ENCODE data around the gene MICU1. TPM values are rescaled to one million over a fixed set of nuclear protein-coding genes. Genes with fewer than 3 reads are reported as not detected.
"Not testable (repeated sequence)": the region's sequence is repeated elsewhere in the genome, so short reads cannot be mapped to it uniquely, and the experiment has no call there.

Gene MICU1
- total RNA-seq, 1 experiment from 2014 or later = 70.5 TPM

GRCh38 chr10:72349438-72349837 is 276.4 kb downstream of the MICU1 start:
- no peak overlapping the region for H3K27ac ChIP-seq
- H3K27me3 ChIP-seq (ENCODE audit: insufficient read depth, low read depth) = no peaks in the 10 kb centered on the region
- peaks cover 4% of the 10 kb centered on the region; the same call in 1 of the 2 replicates for H3K36me3 ChIP-seq (ENCODE audit: low read depth)
- BruUV-seq (replicated peaks) = no TSS peak
- no peak overlapping the region for H2AFZ ChIP-seq
- TF ChIP-seq EZH2 (IDR thresholded peaks at IDR 0.05; ENCODE audit: low read depth) = no peak
- no peak for TF ChIP-seq CTCF (conservative IDR thresholded peaks at IDR 0.05)
- peaks cover 55% of the 10 kb centered on the region for H3K79me2 ChIP-seq (ENCODE audit: low read depth)
- ChIA-PET CTCF (no interaction called here), POLR2A (ENCODE audit: unreplicated experiment) (interaction anchor here (0.9 kb wide), 1 partner anchor 827 kb away, joined by 9 read pairs; no protein-coding TSS in a partner anchor)
- no peak for DNase-seq
- intact Hi-C loops (cut with micrococcal nuclease; ENCODE audit: unreplicated experiment) = no loop called here
- no peaks in the 10 kb centered on the region for H3K9me3 ChIP-seq (ENCODE audit: insufficient read depth, low read depth)
- H3K4me1 ChIP-seq (replicated peaks; ENCODE audit: insufficient read depth) = peaks cover 12% of the 10 kb centered on the region
- no peak overlapping the region for H3K4me3 ChIP-seq
- no peaks in the 10 kb centered on the region for H3K9me2 ChIP-seq (ENCODE audit: insufficient read depth)
- no peaks in the 10 kb centered on the region; the same call in 1 of the 2 replicates for H3F3A ChIP-seq (ENCODE audit: insufficient read depth, low read depth)
- H3K4me2 ChIP-seq = no peak overlapping the region
- no peaks in the 10 kb centered on the region; the same call in none of the 2 replicates for H4K20me1 ChIP-seq (ENCODE audit: insufficient read depth)

- no peak overlapping the region for H2AFZ ChIP-seq
- ChIA-PET CTCF (no interaction called here), POLR2A (ENCODE audit: unreplicated experiment) (interaction anchor here (0.6 kb wide), 2 partner anchors 16 to 412 kb away, joined by 4 read pairs; no protein-coding TSS in a partner anchor)
- no peak overlapping the region for H3K4me3 ChIP-seq
- H3K36me3 ChIP-seq (ENCODE audit: low read depth) = peaks cover 4% of the 10 kb centered on the region; the same call in 1 of the 2 replicates
- H3F3A ChIP-seq (ENCODE audit: insufficient read depth, low read depth) = no peaks in the 10 kb centered on the region; the same call in 1 of the 2 replicates
- H3K9me2 ChIP-seq (ENCODE audit: insufficient read depth) = no peaks in the 10 kb centered on the region
- no peak for DNase-seq
- TF ChIP-seq CTCF (conservative IDR thresholded peaks at IDR 0.05) (no peak), EZH2 (IDR thresholded peaks at IDR 0.05; ENCODE audit: low read depth) (no peak)
- no peak overlapping the region for H3K4me2 ChIP-seq
- no peaks in the 10 kb centered on the region; the same call in none of the 2 replicates for H4K20me1 ChIP-seq (ENCODE audit: insufficient read depth)
- peaks cover 45% of the 10 kb centered on the region for H3K79me2 ChIP-seq (ENCODE audit: low read depth)
- no peak overlapping the region for H3K27ac ChIP-seq
- no TSS peak for BruUV-seq (replicated peaks)
- peaks cover 9% of the 10 kb centered on the region for H3K4me1 ChIP-seq (replicated peaks; ENCODE audit: insufficient read depth)
- intact Hi-C loops (cut with micrococcal nuclease; ENCODE audit: unreplicated experiment) = no loop called here
- no peaks in the 10 kb centered on the region for H3K27me3 ChIP-seq (ENCODE audit: insufficient read depth, low read depth)
- no peaks in the 10 kb centered on the region for H3K9me3 ChIP-seq (ENCODE audit: insufficient read depth, low read depth)
Observed at GRCh38 chr10:72348282-72348681, 277.6 kb downstream of the MICU1 start.

- POLR2A ChIA-PET (ENCODE audit: unreplicated experiment); intact Hi-C loops (cut with micrococcal nuclease; ENCODE audit: unreplicated experiment); H3K27ac ChIP-seq; H3K9me3 ChIP-seq (ENCODE audit: insufficient read depth, low read depth); H4K20me1 ChIP-seq (ENCODE audit: insufficient read depth); H3F3A ChIP-seq (ENCODE audit: insufficient read depth, low read depth); H3K36me3 ChIP-seq (ENCODE audit: low read depth); H3K4me1 ChIP-seq (replicated peaks; ENCODE audit: insufficient read depth); BruUV-seq (replicated peaks); H3K9me2 ChIP-seq (ENCODE audit: insufficient read depth); DNase-seq; H3K27me3 ChIP-seq (ENCODE audit: insufficient read depth, low read depth); H3K4me3 ChIP-seq; CTCF ChIA-PET; H2AFZ ChIP-seq; H3K4me2 ChIP-seq: not testable (repeated sequence)
- peaks cover 23% of the 10 kb centered on the region for H3K79me2 ChIP-seq (ENCODE audit: low read depth)
Observed at GRCh38 chr10:72346117-72346516, 279.8 kb downstream of the MICU1 start.

GRCh38 chr10:72344932-72345331 is 280.9 kb downstream of the MICU1 start:
- no peak for TF ChIP-seq EZH2 (IDR thresholded peaks at IDR 0.05; ENCODE audit: low read depth)
- no peak for TF ChIP-seq CTCF (conservative IDR thresholded peaks at IDR 0.05)
- Histone ChIP-seq H2AFZ (no peak overlapping the region), H3K36me3 (ENCODE audit: low read depth) (peaks cover 20% of the 10 kb centered on the region), H4K20me1 (ENCODE audit: insufficient read depth) (no peaks in the 10 kb centered on the region), H3K9me3 (ENCODE audit: insufficient read depth, low read depth) (no peaks in the 10 kb centered on the region; the same call in 1 of the 2 replicates), H3K27me3 (ENCODE audit: insufficient read depth, low read depth) (no peaks in the 10 kb centered on the region), H3F3A (ENCODE audit: insufficient read depth, low read depth) (peaks cover 4% of the 10 kb centered on the region; the same call in 1 of the 2 replicates), H3K79me2 (ENCODE audit: low read depth) (0 out of 2 replicates have a peak, but pooled peaks cover 16% of the 10 kb centered on the region), H3K4me3 (no peak overlapping the region), H3K27ac (no peak overlapping the region), H3K4me2 (no peak overlapping the region), H3K4me1 (replicated peaks; ENCODE audit: insufficient read depth) (no peaks in the 10 kb centered on the region), H3K9me2 (ENCODE audit: insufficient read depth) (no peaks in the 10 kb centered on the region)
- intact Hi-C loops (cut with micrococcal nuclease; ENCODE audit: unreplicated experiment) = no loop called here
- CTCF ChIA-PET = interaction anchor here (0.5 kb wide), 1 partner anchor 124 kb away, joined by 6 read pairs; no protein-coding TSS in a partner anchor
- DNase-seq = no peak
- POLR2A ChIA-PET (ENCODE audit: unreplicated experiment) = no interaction called here
- BruUV-seq (replicated peaks) = no TSS peak

Measured in PC-9 (cell line).